ENCODE data around the gene ACTN3. TPM values are rescaled to one million over a fixed set of nuclear protein-coding genes. Genes with fewer than 3 reads are reported as not detected.

ACTN3 gene
- total and polyA plus RNA-seq, 2 of the 4 experiments (the other 2 are of a cell fraction), result under 0.01 to 0.05 TPM

DNA sequence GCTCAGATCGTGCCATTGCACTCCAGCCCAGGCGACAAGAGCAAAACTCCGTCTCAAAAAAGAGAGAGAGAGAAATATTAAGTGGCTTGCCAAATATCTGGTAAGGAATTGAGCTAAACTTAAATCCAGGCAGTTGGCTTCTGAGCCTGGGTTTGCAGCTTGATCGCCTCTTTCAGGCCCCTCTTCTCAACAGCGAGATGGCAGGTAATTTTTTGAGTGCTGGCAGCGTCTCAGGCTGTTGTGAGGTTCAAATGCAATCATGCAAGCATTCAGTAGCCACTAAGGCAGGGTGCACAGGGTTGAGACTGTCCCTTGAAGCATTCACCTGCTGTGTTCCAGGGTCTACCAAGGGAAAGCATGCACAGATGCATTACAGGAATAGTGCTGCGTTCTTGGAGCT is 22.4 kb downstream of the ACTN3 start:
- H2AFZ ChIP-seq (replicated peaks; ENCODE audit: low read length, poor library complexity), result no peak overlapping the region
- no peaks in the 10 kb centered on the region for H3K9me3 ChIP-seq (ENCODE audit: control insufficient read depth, insufficient read depth, low read length)
- ChIA-PET CTCF (interaction anchor here (0.8 to 1.0 kb wide), 2 partner anchors 25 to 109 kb away, joined by 4 read pairs; partner anchors contain the start of gene RBM4B), POLR2A (ENCODE audit: unreplicated experiment) (interaction anchor here (0.6 kb wide), 1 partner anchor 31 kb away, joined by 3 read pairs; no protein-coding TSS in a partner anchor)
- 100% methylated on average over 1 of the region's 7 CpGs; no CpG with 5 or more reads in 1 of the 2 experiments for WGBS, 2 experiments (ENCODE audit: extremely low coverage in 2 of 2, insufficient read length in 1 of 2)
- H2AK5ac ChIP-seq (ENCODE audit: low read depth, low read length), result no peak overlapping the region
- in situ Hi-C loops (cut with MboI; ENCODE audit: low sequenced_read_pairs), result no loop called here
- H4K20me1 ChIP-seq (ENCODE audit: insufficient read depth, low read length), result no peaks in the 10 kb centered on the region
- H3K18ac ChIP-seq (ENCODE audit: low read depth, low read length), result no peak overlapping the region
- no peak overlapping the region for H3K14ac ChIP-seq (replicated peaks; ENCODE audit: low read depth, low read length)
- DNase-seq (no peak), ATAC-seq (ENCODE audit: low read depth) (no peak)
- H3K9ac ChIP-seq (ENCODE audit: low read depth, low read length), result no peak overlapping the region
- no peak overlapping the region for H2AK9ac ChIP-seq (replicated peaks; ENCODE audit: low read depth, low read length, poor library complexity)
- no peak overlapping the region for H3K4me3 ChIP-seq (ENCODE audit: insufficient read depth, low read depth, low read length)
- H3K27me3 ChIP-seq (ENCODE audit: control insufficient read depth, insufficient read depth, low read length), result peaks cover 2% of the 10 kb centered on the region; the same call in 1 of the 2 replicates
- peaks cover 6% of the 10 kb centered on the region; the same call in 1 of the 2 replicates for H3K9me1 ChIP-seq (ENCODE audit: insufficient read depth, low read length)
- H3K79me1 ChIP-seq (ENCODE audit: low read depth in 1 of 2, low read length in 2 of 2), result no peaks in the 10 kb centered on the region
- no peak overlapping the region for H3K27ac ChIP-seq (ENCODE audit: insufficient read depth, low read length)
- H3K4ac ChIP-seq (ENCODE audit: low read depth, low read length), result no peak overlapping the region
- H4K5ac ChIP-seq (ENCODE audit: low read depth, low read length), result no peak overlapping the region
- no peak overlapping the region for H4K91ac ChIP-seq (ENCODE audit: insufficient read depth, low read depth, low read length)
- no peak overlapping the region for H3K23ac ChIP-seq (ENCODE audit: low read depth, low read length)
- H3K4me1 ChIP-seq (ENCODE audit: control insufficient read depth, insufficient read depth, low read length), result peaks cover 3% of the 10 kb centered on the region; the same call in 1 of the 2 replicates
- BruUV-seq (replicated peaks), result no TSS peak
- H2BK5ac ChIP-seq (ENCODE audit: low read depth, low read length, poor library complexity, severe bottlenecking), result no peak overlapping the region
- no peak overlapping the region for H2BK20ac ChIP-seq (ENCODE audit: low read depth, low read length)
- H2BK15ac ChIP-seq (ENCODE audit: low read depth, low read length), result no peak overlapping the region
- TF ChIP-seq, protein P1, sequence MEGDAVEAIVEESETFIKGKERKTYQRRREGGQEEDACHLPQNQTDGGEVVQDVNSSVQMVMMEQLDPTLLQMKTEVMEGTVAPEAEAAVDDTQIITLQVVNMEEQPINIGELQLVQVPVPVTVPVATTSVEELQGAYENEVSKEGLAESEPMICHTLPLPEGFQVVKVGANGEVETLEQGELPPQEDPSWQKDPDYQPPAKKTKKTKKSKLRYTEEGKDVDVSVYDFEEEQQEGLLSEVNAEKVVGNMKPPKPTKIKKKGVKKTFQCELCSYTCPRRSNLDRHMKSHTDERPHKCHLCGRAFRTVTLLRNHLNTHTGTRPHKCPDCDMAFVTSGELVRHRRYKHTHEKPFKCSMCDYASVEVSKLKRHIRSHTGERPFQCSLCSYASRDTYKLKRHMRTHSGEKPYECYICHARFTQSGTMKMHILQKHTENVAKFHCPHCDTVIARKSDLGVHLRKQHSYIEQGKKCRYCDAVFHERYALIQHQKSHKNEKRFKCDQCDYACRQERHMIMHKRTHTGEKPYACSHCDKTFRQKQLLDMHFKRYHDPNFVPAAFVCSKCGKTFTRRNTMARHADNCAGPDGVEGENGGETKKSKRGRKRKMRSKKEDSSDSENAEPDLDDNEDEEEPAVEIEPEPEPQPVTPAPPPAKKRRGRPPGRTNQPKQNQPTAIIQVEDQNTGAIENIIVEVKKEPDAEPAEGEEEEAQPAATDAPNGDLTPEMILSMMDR (conservative IDR thresholded peaks at IDR 0.05; ENCODE audit: low read depth, low read length), result no peak
- TF ChIP-seq MXI1 (IDR thresholded peaks at IDR 0.05; ENCODE audit: borderline replicate concordance, low read depth, low read length) (no peak), MAZ (IDR thresholded peaks at IDR 0.05; ENCODE audit: borderline replicate concordance, low read depth, low read length) (no peak), NFE2L2 (IDR thresholded peaks at IDR 0.05; ENCODE audit: low read depth, low read length) (no peak), MAFK (IDR thresholded peaks at IDR 0.05; ENCODE audit: low read depth, low read length) (no peak), SMC3 (IDR thresholded peaks at IDR 0.05; ENCODE audit: low read depth, low read length) (no peak), FOS (IDR thresholded peaks at IDR 0.05; ENCODE audit: low read depth, low read length) (no peak), RFX5 (IDR thresholded peaks at IDR 0.05; ENCODE audit: low read depth, low read length) (no peak), CHD1 (IDR thresholded peaks at IDR 0.05; ENCODE audit: low read depth, low read length) (no peak), CEBPB (IDR thresholded peaks at IDR 0.05; ENCODE audit: low read depth, low read length) (no peak), RCOR1 (IDR thresholded peaks at IDR 0.05; ENCODE audit: insufficient replicate concordance, low read length) (no peak), POLR2A (IDR thresholded peaks at IDR 0.05; ENCODE audit: low read depth, low read length) (no peak), BHLHE40 (IDR thresholded peaks at IDR 0.05; ENCODE audit: low read depth, low read length) (no peak)
- TF ChIP-seq, protein P2, sequence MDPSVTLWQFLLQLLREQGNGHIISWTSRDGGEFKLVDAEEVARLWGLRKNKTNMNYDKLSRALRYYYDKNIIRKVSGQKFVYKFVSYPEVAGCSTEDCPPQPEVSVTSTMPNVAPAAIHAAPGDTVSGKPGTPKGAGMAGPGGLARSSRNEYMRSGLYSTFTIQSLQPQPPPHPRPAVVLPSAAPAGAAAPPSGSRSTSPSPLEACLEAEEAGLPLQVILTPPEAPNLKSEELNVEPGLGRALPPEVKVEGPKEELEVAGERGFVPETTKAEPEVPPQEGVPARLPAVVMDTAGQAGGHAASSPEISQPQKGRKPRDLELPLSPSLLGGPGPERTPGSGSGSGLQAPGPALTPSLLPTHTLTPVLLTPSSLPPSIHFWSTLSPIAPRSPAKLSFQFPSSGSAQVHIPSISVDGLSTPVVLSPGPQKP (IDR thresholded peaks at IDR 0.05; ENCODE audit: borderline replicate concordance, low read depth, low read length), result no peak
- TF ChIP-seq, protein P3, sequence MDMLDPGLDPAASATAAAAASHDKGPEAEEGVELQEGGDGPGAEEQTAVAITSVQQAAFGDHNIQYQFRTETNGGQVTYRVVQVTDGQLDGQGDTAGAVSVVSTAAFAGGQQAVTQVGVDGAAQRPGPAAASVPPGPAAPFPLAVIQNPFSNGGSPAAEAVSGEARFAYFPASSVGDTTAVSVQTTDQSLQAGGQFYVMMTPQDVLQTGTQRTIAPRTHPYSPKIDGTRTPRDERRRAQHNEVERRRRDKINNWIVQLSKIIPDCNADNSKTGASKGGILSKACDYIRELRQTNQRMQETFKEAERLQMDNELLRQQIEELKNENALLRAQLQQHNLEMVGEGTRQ (IDR thresholded peaks at IDR 0.05; ENCODE audit: low read depth, low read length), result no peak
- H3K4me2 ChIP-seq (ENCODE audit: low read depth, low read length), result no peak overlapping the region
- H3K36me3 ChIP-seq (ENCODE audit: control insufficient read depth, insufficient read depth, low read length), result peaks cover 3% of the 10 kb centered on the region; the same call in 1 of the 2 replicates
- H4K8ac ChIP-seq (ENCODE audit: low read depth in 2 of 2, low read length in 2 of 2), result no peak overlapping the region
- no peak overlapping the region for H3K56ac ChIP-seq (ENCODE audit: extremely low read depth, insufficient read depth, low read length)
- dilution Hi-C loops (cut with HindIII; ENCODE audit: low sequenced_read_pairs, unreplicated experiment), result no loop called here
- intact Hi-C loops (cut with micrococcal nuclease), result no loop called here
- H2BK120ac ChIP-seq (ENCODE audit: low read depth, low read length), result no peak overlapping the region

Measured in IMR-90 (cell line).